AG09319 (cell line): Measurements from ENCODE around the gene SNF8.

Experiments used
- DNase-seq: peaks from one replicate; pipeline ENCODE4 v3.0.0-alpha.2; 2010; ENCODE audit warnings: low read depth; ENCODE audit errors: extremely low read depth
- TF ChIP-seq, protein P1 (sequence below): IDR thresholded peaks from 2 replicates; pipeline ENCODE4 v1.5.1; 2011; ENCODE audit warnings: low read depth, mild to moderate bottlenecking, inconsistent platforms, low read length, moderate library complexity

SNF8 gene

GRCh38 chr17:48910370-48910769, 34.3 kb downstream of the SNF8 start:
- DNase-seq = no peak
- TF ChIP-seq, protein P1, sequence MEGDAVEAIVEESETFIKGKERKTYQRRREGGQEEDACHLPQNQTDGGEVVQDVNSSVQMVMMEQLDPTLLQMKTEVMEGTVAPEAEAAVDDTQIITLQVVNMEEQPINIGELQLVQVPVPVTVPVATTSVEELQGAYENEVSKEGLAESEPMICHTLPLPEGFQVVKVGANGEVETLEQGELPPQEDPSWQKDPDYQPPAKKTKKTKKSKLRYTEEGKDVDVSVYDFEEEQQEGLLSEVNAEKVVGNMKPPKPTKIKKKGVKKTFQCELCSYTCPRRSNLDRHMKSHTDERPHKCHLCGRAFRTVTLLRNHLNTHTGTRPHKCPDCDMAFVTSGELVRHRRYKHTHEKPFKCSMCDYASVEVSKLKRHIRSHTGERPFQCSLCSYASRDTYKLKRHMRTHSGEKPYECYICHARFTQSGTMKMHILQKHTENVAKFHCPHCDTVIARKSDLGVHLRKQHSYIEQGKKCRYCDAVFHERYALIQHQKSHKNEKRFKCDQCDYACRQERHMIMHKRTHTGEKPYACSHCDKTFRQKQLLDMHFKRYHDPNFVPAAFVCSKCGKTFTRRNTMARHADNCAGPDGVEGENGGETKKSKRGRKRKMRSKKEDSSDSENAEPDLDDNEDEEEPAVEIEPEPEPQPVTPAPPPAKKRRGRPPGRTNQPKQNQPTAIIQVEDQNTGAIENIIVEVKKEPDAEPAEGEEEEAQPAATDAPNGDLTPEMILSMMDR = no peak

DNA sequence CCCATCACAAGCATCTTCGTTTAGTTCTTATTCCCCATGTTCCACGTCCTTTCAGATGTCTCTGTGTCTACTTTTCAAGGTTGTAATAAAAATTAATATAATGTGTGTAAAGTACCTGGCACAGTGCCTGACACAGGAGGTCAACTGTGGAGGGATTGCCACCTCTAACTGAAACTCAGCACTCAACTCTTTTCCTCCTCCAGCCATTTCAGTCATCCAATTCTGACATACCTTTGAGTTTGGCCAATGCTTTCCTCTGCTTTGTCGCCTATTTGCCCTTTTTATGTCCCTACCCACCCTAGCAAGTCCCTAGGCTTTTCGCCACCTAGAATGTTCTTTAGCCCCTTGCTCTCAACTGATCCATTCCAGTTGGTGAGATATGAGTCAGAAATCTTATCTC, 34.9 kb downstream of the SNF8 start:
- TF ChIP-seq, protein P1 = no peak
- no peak for DNase-seq

- TF ChIP-seq, protein P1 = no peak
Measured at GRCh38 chr17:48908853-48909394, 35.7 kb downstream of the SNF8 start.

GRCh38 chr17:48908047-48908843, 36.4 kb downstream of the SNF8 start, which contains the start of gene UBE2Z:
Gene UBE2Z (plus strand): TSS chr17:48908407. CDS start chr17:48908504, 97 bp downstream.
- TF ChIP-seq, protein P1 = peak; percentile 12
- DNase-seq = peak; percentile 93

More at GRCh38 chr17:48908853-48909394, 35.7 kb downstream of the SNF8 start:
- DNase-seq = peak; percentile 77

DNA sequence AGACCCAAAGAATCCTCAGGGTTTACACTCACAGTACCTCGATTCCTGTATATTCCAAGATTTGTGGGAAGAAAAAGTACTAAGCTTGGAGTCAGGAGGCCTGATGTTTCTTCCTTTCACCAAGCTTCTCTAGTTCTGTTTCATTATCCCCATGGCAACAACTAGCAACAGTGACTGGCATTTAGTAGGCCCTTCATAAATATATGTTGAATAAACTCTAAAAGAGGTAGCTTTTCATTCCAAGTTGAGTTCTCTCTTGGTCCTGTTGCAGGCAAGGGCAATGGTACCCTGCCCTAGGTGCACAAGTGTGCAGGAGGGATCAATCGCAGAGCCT, 37.0 kb downstream of the SNF8 start:
- TF ChIP-seq, protein P1 = no peak
- peak; percentile 30 for DNase-seq

DNA sequence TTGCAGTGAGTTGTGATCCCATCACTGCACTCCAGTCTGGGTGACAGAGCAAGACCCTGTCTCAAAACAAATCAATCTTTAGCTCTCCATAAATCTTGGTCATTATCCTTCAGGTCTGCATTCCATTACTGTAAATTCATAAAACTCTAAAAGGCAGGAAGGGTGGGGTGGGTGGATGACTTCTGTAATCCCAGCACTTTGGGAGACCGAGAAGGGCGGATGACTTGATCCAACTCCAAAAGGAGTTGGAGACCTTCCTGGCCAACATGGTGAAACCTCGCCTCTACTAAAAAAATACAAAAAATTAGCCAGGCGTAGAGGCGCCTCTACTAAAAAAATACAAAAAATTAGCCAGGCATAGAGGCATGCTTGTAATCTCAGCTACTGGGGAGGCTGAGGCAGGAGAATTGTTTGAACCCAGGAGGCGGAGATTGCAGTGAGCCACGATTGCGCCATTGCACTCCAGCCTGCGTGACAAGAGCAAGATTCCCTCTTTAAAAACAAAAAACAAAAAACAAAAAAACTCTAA, 38.6 kb downstream of the SNF8 start:
- no peak for DNase-seq
- TF ChIP-seq, protein P1 = no peak

- no peak for DNase-seq
- TF ChIP-seq, protein P1 = no peak
Measured at GRCh38 chr17:48904428-48904827, 40.2 kb downstream of the SNF8 start.
